Measurements from ENCODE around the gene USP49. TPM values are rescaled to one million over a fixed set of nuclear protein-coding genes. Genes with fewer than 3 reads are reported as not detected.

USP49 gene
- polyA plus RNA-seq, 1 of the 3 experiments (the other 2 are of a cell fraction) = 2.4 TPM

- Histone ChIP-seq H3K79me2 (ENCODE audit: insufficient read depth) (peaks cover 3% of the 10 kb centered on the region; the same call in 1 of the 2 replicates), H2AFZ (ENCODE audit: low read depth) (no peak overlapping the region), H3K4me3 (ENCODE audit: low read depth in 2 of 2, low read length in 1 of 2) (no peak overlapping the region), H4K20me1 (ENCODE audit: insufficient read depth) (no peaks in the 10 kb centered on the region), H3K27ac (ENCODE audit: low read depth in 2 of 2, low read length in 1 of 2) (no peak overlapping the region), H3K4me2 (no peak overlapping the region), H3K9me2 (no peaks in the 10 kb centered on the region), H3K27me3 (ENCODE audit: insufficient read depth) (no peaks in the 10 kb centered on the region), H3K9ac (no peak overlapping the region), H3K9me3 (no peaks in the 10 kb centered on the region), H3K36me3 (replicated peaks in 1 of 2; ENCODE audit: control insufficient read depth in 1 of 2, insufficient read depth in 2 of 2, low read length in 1 of 2) (peaks cover 24 to 32% of the 10 kb centered on the region in 2 experiments), H3K4me1 (ENCODE audit: control insufficient read depth in 1 of 2, insufficient read depth in 2 of 2, low read depth in 1 of 2, low read length in 1 of 2) (no peaks in the 10 kb centered on the region), H3F3A (replicated peaks; ENCODE audit: insufficient read depth) (no peaks in the 10 kb centered on the region)
- CTCF ChIA-PET = interaction anchor here (1.0 kb wide), 1 partner anchor 19 kb away, joined by 3 read pairs; the partner anchor contains the start of genes BYSL and MED20
- TF ChIP-seq POLR2AphosphoS5 (IDR thresholded peaks at IDR 0.05; ENCODE audit: low read depth, low read length) (no peak), RAD21 (IDR thresholded peaks at IDR 0.05; ENCODE audit: low read length) (peak; percentile 23; the same call in 1 of the 2 replicates), NRF1 (IDR thresholded peaks at IDR 0.05; ENCODE audit: low read depth, low read length) (no peak), IRF3 (IDR thresholded peaks at IDR 0.05; ENCODE audit: low read depth, low read length) (no peak)
- TF ChIP-seq, protein P1, sequence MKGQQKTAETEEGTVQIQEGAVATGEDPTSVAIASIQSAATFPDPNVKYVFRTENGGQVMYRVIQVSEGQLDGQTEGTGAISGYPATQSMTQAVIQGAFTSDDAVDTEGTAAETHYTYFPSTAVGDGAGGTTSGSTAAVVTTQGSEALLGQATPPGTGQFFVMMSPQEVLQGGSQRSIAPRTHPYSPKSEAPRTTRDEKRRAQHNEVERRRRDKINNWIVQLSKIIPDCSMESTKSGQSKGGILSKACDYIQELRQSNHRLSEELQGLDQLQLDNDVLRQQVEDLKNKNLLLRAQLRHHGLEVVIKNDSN (IDR thresholded peaks at IDR 0.05; ENCODE audit: borderline replicate concordance, low read depth) = no peak
- TF ChIP-seq, protein P2, sequence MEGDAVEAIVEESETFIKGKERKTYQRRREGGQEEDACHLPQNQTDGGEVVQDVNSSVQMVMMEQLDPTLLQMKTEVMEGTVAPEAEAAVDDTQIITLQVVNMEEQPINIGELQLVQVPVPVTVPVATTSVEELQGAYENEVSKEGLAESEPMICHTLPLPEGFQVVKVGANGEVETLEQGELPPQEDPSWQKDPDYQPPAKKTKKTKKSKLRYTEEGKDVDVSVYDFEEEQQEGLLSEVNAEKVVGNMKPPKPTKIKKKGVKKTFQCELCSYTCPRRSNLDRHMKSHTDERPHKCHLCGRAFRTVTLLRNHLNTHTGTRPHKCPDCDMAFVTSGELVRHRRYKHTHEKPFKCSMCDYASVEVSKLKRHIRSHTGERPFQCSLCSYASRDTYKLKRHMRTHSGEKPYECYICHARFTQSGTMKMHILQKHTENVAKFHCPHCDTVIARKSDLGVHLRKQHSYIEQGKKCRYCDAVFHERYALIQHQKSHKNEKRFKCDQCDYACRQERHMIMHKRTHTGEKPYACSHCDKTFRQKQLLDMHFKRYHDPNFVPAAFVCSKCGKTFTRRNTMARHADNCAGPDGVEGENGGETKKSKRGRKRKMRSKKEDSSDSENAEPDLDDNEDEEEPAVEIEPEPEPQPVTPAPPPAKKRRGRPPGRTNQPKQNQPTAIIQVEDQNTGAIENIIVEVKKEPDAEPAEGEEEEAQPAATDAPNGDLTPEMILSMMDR (IDR thresholded peaks at IDR 0.05) = peak; percentile 41
- DNase-seq = no peak
- POLR2A ChIA-PET = no interaction called here
- WGBS (ENCODE audit: low lambda C conversion rate) = 100% methylated on average over 1 of the region's 1 CpG
Measured at GRCh38 chr6:41901882-41902519, 6.8 kb upstream of the USP49 start.

- Histone ChIP-seq H3K9me3 (no peaks in the 10 kb centered on the region), H3K9me2 (no peaks in the 10 kb centered on the region), H3K4me2 (no peak overlapping the region), H2AFZ (ENCODE audit: low read depth) (no peak overlapping the region), H3K36me3 (replicated peaks in 1 of 2; ENCODE audit: control insufficient read depth in 1 of 2, insufficient read depth in 2 of 2, low read length in 1 of 2) (peaks cover 20 to 22% of the 10 kb centered on the region in 2 experiments), H3K79me2 (ENCODE audit: insufficient read depth) (peaks cover 3% of the 10 kb centered on the region; the same call in 1 of the 2 replicates), H4K20me1 (ENCODE audit: insufficient read depth) (no peaks in the 10 kb centered on the region), H3K9ac (no peak overlapping the region), H3F3A (replicated peaks; ENCODE audit: insufficient read depth) (no peaks in the 10 kb centered on the region), H3K4me3 (ENCODE audit: low read depth in 2 of 2, low read length in 1 of 2) (no peak overlapping the region), H3K4me1 (ENCODE audit: control insufficient read depth in 1 of 2, insufficient read depth in 2 of 2, low read depth in 1 of 2, low read length in 1 of 2) (peaks cover 4 to 5% of the 10 kb centered on the region in 2 experiments; a peak in 2 of 4 replicates), H3K27me3 (ENCODE audit: insufficient read depth) (no peaks in the 10 kb centered on the region), H3K27ac (ENCODE audit: low read depth in 2 of 2, low read length in 1 of 2) (no peak overlapping the region)
- no peak for TF ChIP-seq RAD21 (IDR thresholded peaks at IDR 0.05; ENCODE audit: low read length)
- TF ChIP-seq, protein P3, sequence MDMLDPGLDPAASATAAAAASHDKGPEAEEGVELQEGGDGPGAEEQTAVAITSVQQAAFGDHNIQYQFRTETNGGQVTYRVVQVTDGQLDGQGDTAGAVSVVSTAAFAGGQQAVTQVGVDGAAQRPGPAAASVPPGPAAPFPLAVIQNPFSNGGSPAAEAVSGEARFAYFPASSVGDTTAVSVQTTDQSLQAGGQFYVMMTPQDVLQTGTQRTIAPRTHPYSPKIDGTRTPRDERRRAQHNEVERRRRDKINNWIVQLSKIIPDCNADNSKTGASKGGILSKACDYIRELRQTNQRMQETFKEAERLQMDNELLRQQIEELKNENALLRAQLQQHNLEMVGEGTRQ (IDR thresholded peaks at IDR 0.05; ENCODE audit: borderline replicate concordance, low read depth, low read length) = no peak
- TF ChIP-seq JUND (IDR thresholded peaks at IDR 0.05) = no peak
- TF ChIP-seq GATA2 (CRISPR knock-in tag; IDR thresholded peaks at IDR 0.05) = no peak
- TF ChIP-seq ZBTB33 (IDR thresholded peaks at IDR 0.05; ENCODE audit: borderline replicate concordance, low read depth) = no peak
- no peak for TF ChIP-seq GABPA (IDR thresholded peaks at IDR 0.05; ENCODE audit: low read depth)
- TF ChIP-seq POLR2AphosphoS5 (IDR thresholded peaks at IDR 0.05; ENCODE audit: low read depth, low read length) = no peak
- no peak for TF ChIP-seq TCF12 (IDR thresholded peaks at IDR 0.05)
- TF ChIP-seq MXI1 (IDR thresholded peaks at IDR 0.05; ENCODE audit: low read depth, low read length) = no peak
- CTCF ChIA-PET = interaction anchor here (0.5 to 1.9 kb wide), 3 partner anchors 20 to 143 kb away, joined by 3 to 5 read pairs (median 3); partner anchors contain the start of genes BYSL and MED20
- POLR2A ChIA-PET = no interaction called here
- 94% methylated on average over 1 of the region's 1 CpG for WGBS (ENCODE audit: low lambda C conversion rate)
- DNase-seq = no peak
Measured at GRCh38 chr6:41900861-41901260, 5.7 kb upstream of the USP49 start.
